ENCODE results near the gene CD7.

The CD7 gene

DNA sequence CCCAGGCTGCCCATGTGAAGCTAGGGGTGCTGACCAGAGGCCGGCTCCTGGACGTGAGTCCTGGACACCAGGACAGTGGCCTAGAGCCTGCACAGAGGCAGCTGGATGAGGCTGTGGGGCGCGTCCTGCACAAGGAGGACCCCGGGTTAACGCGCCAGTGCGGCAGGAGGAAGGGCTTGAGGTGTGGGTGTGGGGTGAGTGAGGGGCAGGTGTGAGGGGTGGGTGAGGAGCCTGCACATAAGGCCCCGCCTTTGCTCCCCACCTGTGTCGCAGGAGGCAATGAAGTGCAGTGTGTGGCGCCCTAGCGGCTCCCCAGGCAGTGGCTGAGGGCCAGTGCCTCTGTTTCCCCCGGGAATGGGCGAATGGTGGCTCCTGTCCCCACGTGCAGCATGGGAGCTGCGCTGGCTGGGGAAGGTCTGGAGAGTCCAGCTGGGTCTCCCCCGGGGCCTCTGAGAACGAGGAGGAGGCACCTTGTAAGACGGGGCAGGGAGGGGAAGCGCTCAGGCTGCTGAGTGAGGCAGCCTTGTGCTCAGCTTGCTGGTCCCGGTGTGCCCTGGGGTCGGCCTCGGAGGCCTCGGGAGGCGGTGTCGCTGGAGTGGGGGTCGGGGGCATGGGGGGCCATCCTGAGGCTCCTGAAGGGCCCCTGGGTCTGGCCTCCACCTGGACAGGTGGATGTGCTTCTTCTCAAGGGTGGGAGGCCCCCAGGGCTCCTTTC is 3.2 kb downstream of the CD7 start:
- DNase-seq, result no peak

DNA sequence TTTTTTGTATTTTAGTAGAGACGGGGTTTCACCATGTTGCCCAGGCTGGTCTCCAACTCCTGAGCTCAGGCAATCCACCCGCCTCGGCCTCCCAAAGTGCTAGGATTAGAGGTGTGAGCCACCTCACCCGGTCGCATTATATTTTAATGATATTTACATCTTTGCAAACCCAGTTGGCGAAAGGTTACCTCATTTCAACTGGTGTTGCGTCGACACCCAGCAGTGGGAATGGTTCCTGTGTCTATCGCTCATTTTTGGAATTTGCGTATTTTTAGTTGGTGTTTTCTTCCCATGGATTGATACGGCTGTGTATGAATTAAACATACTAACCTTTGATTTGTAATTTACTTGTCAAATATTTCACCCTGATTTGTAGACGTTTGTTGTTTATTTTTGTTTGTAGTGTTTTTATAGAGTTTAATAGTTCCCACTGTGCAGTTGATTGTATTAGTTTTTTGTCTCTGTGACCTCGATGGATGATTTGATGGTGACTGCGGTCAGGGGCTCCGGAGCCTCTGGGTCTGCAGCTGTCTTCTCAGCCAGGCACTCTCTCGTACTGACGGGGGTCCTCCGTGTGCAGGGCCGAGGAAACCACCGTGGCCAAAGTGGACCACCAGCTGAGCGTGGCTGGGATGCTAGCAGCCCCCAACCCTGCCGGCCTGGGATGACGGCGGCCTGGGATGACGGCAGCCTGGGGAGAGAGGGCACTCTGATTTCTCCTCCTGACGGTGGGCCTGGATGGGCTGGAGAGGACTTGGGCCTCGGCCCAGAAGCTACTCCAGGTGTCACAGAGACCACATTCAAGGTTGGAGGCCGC is 4.0 kb downstream of the CD7 start:
- no peak for DNase-seq

DNA sequence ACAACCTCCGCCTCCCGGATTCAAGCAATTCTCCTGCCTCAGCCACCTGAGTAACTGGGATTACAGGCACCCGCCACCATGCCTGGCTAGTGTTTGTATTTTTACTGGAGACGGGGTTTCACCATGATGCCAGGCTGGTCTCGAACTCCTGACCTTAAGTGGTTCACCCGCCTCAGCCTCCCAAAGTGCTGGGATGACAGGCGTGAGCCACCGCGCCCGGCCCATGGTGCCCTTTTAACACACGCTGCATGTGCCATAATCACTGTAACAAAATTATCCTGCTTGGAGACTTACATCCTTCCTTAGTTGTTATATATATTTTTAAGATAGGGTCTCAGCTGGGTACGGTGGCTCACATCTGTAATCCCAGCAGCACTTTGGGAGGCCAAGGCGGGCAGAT is 5.4 kb downstream of the CD7 start:
- no peak for DNase-seq

DNA sequence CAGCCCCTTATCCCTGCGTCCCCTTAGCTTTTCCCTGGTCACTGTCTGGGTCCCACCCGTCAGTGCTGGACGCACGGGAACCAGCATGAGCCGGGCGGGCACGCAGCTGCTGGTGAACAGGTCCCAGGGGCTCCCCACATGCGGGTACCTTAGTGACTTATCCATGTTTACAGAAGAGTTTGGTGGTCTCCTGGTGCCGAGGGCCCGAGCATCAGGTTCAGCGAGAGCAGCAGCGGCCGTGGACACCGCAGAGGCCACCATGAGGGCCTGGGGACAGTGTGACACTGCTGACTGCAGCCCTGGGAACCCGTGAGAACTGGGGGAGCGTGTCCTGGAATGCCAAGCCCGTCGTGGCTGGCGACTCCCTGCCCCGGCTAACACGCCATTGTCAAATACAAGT is 6.5 kb downstream of the CD7 start:
- DNase-seq, result no peak

DNA sequence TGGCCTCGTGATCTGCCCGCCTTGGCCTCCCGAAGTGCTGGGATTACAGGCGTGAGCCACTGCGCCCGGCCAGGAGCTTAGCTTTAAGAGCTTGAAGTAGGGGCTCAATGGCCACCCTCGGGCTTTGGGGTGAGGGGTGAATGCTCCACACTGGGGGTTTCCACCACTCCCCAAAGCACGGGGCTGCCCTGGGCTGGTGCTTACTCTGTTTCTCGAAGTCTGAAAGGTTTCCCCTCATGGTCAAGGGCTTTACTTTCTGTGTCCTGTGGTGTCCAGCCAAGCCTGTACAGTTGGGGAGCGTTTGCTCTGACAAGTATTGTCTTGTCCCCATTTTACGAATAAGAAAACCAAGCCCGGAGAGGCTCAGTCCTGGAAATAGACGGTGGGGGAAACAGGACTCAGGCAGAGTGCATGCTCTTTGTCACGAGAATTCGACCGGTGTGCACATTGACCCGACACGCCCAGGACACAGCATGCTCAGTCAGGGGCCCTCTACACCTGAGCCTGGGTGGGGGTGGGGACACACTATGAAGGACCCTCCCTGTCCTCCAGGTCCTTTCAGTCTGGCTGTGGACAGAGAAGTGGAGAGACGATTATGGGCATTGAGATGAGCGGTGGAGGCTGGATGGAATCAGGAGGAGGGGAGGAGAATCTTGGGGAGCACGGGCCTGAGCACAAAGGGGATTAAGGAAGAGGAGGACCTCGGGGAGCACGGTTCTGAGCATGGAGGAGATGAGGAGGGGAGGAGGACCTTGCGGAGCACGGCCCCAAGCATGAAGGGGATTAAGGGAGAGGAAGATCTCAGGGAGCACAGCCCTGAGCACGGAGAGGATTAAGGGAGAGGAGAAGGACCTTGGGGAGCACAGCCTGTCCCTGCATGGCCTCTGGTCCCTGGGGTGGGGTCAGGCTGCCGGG is 7.5 kb downstream of the CD7 start:
- no peak for DNase-seq

DNA sequence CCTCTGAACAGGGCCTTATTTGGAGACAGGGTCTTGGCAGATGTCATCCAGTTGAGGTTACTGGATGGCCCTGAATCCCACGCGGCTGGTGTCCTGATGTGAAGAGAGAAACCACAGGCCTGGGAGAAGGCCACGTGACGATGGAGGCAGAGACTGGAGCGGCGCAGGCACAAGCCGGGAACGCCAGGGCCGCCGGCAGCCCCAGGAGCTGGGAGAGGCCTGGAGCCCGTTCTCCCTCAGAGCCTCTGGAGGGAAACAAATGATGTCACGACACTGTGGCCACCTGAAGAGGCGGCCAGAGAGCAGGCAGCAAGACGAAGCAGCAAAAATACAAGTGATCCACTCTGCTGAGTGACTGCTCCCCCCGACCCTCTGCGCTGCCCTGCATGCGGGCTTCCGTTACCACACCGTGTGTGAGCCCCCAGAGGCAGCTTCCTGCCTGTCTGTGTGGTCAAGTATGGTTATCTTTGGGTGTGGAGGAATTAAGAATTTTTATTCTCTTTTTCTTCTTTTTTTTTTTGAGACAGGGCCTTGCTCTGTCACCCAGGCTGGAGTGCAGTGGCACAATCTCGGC is 11.6 kb downstream of the CD7 start:
- no peak for DNase-seq

DNA sequence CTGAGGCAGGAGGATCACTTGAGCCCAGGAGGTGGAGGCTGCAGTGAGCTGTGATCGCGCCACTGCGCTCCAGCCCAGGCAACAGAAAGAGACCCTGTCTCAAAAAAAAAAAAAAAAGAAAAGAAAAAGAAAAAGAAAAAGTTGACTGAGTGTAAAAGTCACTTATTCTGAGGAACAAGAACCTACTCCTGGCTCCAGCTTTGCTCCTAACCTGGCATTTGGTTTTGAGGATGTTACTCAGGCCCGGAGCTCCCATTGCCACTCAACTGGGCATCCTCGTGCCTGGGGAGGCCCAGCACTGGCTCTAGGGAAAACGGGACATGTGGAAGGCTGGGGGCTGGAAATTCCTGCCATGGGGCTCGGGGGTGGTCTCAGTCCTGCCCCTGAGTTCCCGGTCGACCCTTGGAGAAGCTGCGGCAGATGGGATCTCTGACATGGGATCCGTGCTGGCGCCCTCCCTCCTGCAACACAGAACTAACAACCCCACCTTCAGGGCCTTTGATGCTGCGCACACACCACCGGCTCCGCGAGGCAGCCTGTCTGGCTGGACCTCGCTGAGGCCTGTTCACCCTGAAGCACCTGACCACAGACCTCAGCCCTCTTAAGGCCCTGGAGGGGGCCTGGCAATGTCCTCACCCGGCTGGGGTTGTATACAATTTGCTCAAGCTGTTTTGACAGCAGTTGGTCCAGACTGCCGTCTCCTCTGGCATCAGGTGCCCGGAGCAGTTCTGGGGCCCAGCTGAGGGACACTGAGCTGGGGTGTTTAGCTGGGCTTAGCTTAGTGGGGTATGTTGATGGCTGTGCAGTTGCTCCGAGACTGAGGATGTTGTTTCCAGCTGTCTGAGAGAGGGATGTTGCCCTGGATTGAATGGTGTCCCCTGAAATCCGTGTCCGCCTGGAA is 12.3 kb downstream of the CD7 start:
- DNase-seq, result no peak

DNA sequence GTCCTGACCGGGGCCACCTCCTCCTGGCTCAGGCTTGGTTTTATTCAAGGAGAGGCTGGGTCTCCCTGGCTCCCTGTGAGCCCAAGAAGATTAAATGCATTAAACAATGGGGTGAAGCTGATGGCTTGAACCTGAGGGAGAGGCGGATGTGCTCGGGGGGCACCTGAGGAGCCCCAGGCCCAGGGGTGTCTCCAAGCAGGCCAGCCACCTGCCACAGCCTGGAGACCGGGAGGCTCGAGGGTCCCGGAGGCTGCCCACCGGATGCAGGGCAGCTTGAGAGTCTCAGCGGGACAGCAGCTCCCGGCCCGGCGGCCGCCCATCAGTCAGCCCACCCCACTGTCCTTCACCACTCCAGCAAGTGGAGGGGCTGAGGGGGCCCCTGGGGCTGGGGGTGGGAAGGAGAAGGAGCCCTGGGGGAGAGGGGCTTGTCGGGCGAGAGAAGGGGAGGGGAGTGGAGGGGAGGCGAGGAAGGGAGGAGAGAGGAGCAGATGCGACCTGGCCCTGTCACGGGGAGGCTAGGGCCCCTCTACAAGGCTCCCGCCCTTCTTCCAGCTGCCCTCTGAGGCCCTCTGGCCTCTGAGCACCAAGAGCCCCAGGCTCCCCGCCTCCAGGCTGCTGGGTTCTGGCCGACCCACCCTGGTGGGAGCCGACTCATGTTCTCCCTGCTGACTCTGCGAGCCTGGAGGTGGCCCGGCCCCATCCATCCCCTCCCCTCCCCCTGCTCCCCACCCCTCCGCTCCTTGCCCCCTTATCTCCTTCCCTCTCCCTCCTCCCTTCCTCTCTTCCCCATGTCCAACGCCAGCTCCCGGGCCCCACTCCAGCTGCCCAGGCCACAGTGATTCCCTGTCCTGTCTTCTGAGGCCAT is 13.2 kb downstream of the CD7 start:
- no peak for DNase-seq

DNA sequence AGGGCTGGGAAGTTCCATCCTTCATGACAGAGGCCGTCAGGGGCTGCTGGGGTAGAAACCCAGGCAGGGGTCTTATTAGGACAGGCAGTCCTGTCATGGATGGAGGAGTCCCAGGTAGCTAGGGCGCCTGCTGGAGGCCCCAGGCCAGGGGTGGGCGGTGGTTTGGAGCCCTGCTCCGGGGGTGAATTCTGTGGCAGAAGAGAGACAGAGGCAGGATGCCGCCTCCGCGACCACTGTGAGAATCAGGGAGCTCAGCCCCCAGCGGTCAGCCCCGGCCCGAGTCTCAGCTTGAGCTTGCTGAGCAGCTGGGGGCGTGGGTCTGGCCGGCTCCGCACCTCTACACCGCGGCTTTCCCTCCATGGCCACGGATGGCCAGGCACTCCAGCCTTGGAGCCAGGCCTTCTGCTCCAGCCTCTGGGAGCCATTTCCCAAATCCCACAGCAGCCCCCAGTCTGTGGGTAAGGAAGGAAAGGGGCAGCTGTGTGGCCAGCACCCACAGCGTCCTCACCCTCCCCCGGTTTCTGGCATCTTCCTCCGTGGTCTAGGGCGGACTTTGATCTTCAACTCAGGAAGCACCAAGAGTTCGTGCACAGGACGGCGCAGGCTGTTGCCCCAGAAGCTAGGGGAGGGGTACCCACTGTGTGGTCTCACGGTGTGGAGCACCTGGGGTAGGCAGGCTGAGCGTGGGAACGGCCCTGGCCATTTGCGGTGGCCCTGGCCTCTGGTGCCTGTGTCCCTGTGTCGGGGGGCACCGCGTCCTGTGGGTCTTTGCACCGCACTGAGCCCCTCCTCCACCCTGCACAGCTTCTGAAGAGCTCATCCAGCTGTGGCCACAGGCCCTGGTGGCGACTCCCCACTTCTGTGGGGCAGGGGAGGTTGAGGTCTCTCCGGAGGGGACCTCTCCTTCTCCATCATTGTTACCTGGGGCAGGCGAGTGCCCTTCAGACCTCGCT is 14.1 kb downstream of the CD7 start:
- DNase-seq, result no peak

DNA sequence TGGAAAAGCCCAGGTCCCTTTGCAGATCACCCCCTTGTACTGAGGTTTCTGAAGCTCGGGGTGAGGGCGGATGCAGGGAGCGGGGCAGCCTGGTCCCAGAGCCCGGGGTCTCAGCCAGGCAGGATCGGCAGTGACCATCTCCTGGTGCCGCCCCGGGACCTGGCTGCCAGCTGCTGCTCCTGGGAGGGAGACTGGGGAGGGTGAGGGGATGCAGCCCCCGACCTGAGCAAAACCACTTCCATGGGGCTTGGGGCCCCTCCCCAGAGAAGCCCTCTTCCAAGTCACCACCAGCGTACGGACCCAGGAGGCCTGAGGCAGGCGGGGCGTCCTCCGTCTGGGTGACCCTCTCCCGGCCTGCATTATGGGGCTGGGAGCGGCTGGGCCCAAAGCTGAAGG is 14.8 kb downstream of the CD7 start:
- no peak for DNase-seq

DNA sequence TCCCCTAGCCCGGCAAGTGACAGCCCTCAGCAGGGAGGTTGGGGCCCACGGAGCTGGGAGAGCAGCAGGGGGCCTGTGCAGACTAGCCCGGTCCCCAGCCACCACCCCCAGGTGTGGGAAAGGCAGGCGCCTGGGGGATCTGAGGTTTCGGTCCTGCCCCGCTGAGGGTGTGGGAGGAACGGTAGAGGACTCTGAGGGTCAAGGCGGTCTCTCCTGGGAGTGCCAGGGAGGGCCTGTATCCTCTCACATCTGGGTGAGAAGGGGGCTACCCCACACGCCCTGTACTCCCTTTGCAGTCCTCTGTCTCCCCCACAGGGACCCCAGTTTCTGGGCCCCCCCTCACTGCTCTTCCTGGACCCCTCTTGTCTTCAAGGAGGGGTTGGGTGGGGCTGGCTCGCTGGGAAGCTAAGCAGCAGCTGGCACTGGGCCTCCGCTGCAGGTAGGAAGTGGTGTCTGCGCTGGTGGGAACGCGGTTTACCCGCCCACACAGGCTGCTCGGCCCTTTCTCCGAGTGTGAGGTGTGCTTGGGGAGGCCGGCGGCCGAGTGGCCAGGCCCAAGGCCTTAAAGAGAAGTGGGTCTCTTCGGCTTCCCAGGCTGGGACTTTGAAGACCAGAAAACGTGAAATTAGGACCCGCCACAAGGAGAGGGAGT is 15.4 kb downstream of the CD7 start:
- no peak for DNase-seq

DNA sequence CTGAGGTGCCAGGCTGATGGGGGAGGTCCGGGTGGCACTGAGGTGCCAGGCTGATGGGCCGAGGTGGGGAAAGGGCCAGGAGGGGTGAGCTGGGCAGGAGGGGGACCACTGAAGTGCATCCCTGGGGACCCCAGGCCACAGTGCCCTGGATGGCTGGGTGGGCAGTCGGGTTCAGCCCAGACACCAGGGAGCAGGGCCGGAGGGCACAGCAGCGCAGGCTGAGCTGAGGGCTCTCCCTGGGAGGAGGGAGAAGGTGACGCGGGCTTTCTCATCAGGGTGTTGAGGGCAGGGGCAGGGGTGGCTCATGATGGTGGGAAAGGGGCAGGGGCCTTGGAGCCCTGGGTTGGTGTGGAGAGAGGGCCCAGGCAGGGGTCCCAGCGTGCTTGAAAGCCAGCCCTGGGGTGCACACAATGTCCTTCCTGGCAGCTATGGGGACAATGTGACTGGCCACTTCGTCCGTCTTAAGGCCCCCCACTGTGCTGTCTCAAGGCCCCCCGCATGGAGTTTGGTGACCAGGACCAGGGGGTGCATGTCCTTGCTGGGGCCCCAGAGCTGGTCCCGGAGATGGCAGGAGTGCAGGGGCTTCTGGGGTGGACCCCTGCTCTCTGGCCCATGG is 16.0 kb downstream of the CD7 start:
- no peak for DNase-seq

DNA sequence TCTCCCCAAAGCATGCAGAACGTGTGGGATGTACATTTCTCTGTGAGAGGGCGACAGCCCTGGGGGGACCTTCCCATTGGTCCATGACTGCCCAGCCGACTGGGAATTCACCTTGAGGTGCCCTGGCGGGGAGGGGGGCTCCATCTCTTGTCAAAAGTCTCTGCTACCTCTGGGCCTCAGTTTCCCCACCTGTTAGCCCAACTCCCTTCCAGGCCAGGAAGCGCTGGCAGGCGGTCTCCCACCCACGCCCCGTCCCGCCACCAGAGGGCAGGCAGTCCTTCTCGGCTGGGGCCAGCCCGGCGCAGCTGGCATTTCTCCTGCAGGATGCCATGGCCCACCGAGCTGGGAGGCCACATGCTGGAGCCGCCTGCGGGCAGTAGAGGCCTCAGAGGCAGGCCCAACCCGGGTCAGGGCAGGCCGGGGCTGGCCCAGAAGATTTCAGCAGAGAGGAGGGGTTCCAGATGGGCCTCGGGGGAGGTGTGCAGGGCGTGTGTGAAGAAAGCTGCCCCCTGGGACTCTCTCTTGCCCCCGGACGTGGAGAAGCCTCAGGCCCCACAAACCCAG is 16.6 kb downstream of the CD7 start:
- peak; percentile 77 for DNase-seq

DNA sequence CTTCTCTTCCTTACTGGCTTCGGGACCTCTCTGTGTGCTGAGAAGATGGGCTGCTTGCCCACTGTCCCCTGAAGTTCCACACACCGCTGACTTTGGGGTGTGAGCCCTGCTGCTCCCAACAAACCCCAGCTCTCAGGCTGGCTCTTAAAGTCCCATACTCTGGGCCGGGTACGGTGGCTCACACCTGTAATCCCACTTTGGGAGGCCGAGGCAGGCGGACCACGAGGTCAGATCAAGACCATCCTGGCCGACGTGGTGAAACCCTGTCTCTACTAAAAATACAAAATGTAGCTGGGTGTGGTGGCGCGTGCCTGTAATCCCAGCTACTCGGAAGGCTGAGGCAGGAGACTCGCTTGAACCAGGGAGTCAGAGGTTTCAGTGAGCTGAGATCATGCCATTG is 17.2 kb downstream of the CD7 start:
- no peak for DNase-seq

DNA sequence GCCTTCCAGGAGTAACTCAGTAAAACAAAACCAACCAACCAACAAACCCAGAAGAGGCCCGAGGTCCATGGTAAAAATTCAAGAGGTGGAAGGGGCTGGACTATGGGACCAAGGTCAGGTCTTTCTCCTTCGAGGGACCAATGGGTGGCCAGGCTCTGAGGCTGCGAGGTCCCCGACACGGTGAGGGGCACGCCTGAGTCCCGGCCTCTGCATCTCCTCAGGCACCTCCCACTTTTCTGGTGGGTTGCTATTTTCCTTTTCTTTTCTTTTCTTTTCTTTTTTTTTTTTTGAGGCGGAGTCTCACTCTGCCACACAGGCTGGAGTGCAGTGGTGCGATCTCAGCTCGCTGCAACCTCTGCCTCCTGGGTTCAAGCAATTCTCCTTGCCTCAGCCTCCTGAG is 18.0 kb downstream of the CD7 start:
- DNase-seq, result no peak

DNA sequence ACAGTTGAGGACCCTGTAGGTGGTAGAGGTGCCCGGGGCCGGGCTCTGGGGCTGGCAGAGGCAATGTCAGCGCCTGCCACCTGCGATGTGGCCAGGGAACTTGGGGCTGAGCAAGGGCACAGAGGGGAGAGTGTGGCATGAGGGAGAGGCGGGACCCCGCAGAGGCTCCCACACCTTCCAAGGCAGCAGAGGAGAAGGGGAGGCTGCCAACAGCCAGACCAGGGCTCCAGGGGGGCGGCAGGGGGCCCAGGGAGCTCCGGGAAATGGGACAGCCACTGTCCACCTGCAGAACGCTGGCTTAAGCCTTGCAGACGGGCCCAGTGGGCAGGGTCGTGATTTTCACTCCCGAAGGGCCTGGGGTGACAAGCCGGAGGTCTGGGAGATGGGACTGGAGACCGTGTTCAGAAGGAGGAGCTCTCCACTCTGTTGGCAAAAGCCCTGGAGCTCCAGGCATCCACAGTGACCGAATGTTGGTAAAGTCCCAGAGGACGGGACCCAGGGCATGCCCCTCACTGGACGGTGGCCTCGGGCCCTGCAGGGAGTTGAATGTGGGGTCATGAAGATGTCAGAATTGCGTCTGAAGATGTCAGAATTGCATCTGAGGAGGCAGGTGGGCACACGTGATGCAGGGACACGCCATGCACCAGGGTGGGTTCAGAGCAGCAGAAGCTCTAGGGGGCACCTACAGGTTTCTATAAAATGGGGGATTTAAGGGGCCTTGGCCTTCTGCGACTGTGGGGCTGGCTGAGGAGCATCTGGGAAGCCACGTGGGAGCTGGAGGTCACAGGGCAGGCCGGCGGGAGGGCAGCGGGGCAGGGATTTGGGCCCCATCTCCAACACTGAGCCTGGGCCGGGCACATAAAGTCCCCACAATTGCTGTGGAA is 18.6 kb downstream of the CD7 start:
- DNase-seq, result no peak

All from left hindlimb (tissue), 1 donor.